ENCODE results near the gene KPNB1. TPM values are rescaled to one million over a fixed set of nuclear protein-coding genes. Genes with fewer than 3 reads are reported as not detected.
A peak's percentile ranks its signal among the peaks of the same experiment; 100 is the strongest.

Gene KPNB1
- total RNA-seq, 1 donor: 443 TPM

- no peak overlapping the region for H3K4me3 ChIP-seq (ENCODE audit: low read depth, low read length)
- DNase-seq (ENCODE audit: low read depth): peak; percentile 54
- TF ChIP-seq CTCF (IDR thresholded peaks at IDR 0.05; ENCODE audit: insufficient read depth, low read depth, low read length): peak; percentile 19
These were observed 10.4 kb downstream of the KPNB1 start for GRCh38 chr17:47660064-47660492.

DNA sequence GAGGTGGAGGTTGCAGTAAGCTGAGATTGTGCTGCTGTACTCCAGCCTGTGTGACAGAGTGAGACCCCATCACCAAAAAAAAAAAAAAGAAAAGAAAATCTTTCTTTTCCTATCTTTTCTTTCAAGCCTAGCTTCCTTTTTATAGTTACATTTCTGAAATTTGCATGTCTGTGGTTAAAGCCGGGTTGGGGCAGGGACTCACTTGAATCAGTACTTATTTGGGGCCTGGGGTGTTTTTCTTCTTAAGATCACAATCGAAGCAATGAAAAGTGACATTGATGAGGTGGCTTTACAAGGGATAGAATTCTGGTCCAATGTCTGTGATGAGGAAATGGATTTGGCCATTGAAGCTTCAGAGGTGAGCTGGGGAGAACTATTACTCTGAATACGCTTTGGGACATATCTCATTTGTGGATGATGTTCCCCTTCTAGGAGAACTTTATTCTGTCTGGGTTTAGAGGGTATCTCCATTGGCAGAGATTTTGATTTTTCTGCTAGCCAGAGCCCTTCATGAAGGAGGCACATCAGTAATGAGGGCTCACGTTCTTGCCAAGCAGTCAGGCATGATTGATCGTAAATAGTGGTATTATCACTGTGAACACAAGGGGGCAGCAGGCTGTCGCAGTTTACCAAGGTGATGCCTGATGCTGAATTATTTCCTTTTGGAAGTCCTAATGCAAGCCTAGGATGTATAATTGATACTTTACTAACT is 14.3 kb downstream of the KPNB1 start:
- peak; percentile 67 for DNase-seq (ENCODE audit: low read depth)
- H3K4me3 ChIP-seq (ENCODE audit: low read depth, low read length): no peak overlapping the region
- TF ChIP-seq CTCF (IDR thresholded peaks at IDR 0.05; ENCODE audit: insufficient read depth, low read depth, low read length): peak; percentile 71

DNA sequence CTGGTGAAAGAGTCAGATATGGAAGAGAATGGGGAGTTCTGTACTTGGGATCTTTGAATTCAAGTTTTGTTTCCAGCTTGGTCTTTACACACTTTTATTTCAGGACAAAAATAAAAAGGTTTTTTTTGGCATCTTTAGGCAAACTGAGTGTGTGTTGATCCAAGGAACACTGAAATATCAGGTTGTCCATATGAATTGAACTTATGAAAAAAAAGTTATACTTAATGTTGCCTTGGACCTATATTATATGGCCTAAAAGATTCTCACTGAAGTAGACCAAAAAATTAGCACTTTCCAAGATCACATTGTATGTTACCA is 14.9 kb downstream of the KPNB1 start:
- no peak for TF ChIP-seq CTCF (IDR thresholded peaks at IDR 0.05; ENCODE audit: insufficient read depth, low read depth, low read length)
- no peak overlapping the region for H3K4me3 ChIP-seq (ENCODE audit: low read depth, low read length)
- DNase-seq (ENCODE audit: low read depth): no peak

DNA sequence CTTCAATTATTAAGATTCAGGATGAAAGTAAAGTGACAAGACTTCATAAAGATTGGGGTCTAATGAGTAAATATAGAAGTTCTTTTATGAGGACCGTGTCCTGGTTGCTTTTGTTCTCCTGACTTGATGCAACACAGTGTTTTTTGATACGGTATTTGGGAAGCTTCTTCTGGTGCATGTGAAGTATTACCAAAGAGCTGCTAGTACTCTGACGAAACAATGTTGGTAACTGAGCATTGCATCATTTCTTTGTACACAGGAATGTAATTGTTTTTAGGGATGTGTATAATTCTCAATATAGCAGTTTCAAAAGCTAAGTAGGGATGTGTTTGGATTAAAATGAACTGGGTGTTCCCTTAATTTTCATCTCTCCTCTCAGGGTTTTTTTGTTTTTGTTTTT is 15.9 kb downstream of the KPNB1 start:
- H3K4me3 ChIP-seq (ENCODE audit: low read depth, low read length): no peak overlapping the region
- TF ChIP-seq CTCF (IDR thresholded peaks at IDR 0.05; ENCODE audit: insufficient read depth, low read depth, low read length): no peak
- peak; percentile 75 for DNase-seq (ENCODE audit: low read depth)

- TF ChIP-seq CTCF (IDR thresholded peaks at IDR 0.05; ENCODE audit: insufficient read depth, low read depth, low read length): no peak
- H3K4me3 ChIP-seq (ENCODE audit: low read depth, low read length): no peak overlapping the region
- DNase-seq (ENCODE audit: low read depth): no peak
These were observed 19.4 kb downstream of the KPNB1 start for GRCh38 chr17:47669081-47669480.

DNA sequence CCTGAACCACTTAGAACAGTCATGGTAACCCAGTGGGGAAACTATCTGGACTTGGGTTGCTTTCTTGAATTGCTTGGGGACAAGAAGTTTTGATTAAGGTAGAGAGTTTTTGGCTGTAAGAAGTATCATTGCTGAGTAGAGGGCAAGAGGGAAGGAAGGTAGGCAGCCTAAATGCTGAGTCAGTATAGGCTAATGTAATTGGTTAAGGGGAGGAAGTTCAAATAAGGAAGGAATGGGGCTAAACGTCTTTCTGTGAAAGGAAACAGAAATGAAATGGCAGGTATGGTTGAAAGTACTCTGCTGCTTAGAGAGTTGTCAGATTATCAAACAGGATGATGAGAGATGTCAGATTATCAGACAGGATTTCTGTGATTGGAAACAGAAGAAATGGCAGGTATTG is 20.3 kb downstream of the KPNB1 start:
- TF ChIP-seq CTCF (IDR thresholded peaks at IDR 0.05; ENCODE audit: insufficient read depth, low read depth, low read length): no peak
- no peak for DNase-seq (ENCODE audit: low read depth)
- no peak overlapping the region for H3K4me3 ChIP-seq (ENCODE audit: low read depth, low read length)

DNA sequence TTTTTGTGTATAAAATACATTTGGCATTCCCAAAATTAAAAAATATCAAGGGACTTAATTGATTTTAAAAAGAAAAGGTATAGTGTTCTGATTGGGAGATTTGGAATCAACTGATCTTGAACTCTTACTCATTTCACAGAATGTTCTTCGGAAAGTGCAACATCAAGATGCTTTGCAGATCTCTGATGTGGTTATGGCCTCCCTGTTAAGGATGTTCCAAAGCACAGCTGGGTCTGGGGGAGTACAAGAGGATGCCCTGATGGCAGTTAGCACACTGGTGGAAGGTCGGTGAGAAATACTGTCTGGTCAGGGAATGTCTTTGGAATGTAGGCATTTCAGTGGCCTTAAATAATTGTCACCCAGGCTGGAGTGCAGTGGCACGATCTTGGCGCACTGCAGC is 24.8 kb downstream of the KPNB1 start:
- DNase-seq (ENCODE audit: low read depth): no peak
- TF ChIP-seq CTCF (IDR thresholded peaks at IDR 0.05; ENCODE audit: insufficient read depth, low read depth, low read length): no peak
- H3K4me3 ChIP-seq (ENCODE audit: low read depth, low read length): no peak overlapping the region
